GM18909 (cell line): Measurements from ENCODE around the gene ARL15.
"Not testable (repeated sequence)": the region's sequence is repeated elsewhere in the genome, so short reads cannot be mapped to it uniquely, and the experiment has no call there.

Experiments used
- ATAC-seq: cut with Tn5 transposase; IDR thresholded peaks from one replicate; pipeline ENCODE4 v1.9.1; 2021; ENCODE audit warnings: mild to moderate bottlenecking; ENCODE audit not compliant: unreplicated experiment, poor library complexity

Gene ARL15

DNA sequence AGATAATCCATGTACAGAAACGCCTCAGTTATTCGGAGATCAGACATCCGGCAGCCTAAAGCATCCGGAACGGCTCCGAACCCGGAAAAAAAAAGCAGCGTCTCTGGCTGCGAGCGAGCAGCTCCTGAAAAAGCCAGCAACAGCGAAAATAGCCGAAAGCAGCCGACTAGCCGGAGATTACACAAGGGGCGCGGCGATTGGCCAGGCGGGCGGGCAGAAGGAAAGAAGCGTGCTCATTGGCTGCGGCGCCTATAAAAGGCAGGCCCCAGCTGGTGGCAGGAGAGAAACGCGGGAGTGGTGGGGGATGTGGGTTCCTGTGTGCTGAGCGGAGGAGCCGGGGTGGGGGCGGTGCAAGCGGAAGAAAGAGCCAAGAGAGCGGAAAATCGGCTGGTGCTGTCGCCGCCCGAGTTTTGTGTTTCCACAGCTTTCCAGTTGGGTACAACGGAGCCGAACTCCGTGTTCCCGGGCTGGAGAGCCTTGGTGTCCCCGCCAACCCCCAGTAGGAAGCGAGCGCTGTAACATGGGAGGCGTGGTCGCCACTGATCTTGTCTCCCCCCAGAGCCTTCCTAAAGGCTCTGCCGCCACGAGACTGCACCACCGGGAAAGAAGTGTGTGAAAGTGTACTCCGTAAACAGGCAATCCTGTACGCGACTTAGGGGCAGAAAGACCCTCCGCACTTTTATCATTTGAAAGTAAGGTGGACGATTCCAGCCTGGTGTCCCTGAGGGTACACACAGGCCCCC, at the start of gene ARL15:
TSS of gene ARL15 (minus strand) at position 141 of the 743 bp plus-strand sequence.
- peak; percentile 98 for ATAC-seq

- no peak for ATAC-seq
Measured at GRCh38 chr5:54360089-54360488, 49.7 kb upstream of the ARL15 start.

GRCh38 chr5:54357408-54358058, 47.2 kb upstream of the ARL15 start:
- ATAC-seq, result no peak

GRCh38 chr5:54353933-54354564, 43.7 kb upstream of the ARL15 start:
- not testable (repeated sequence) for ATAC-seq

DNA sequence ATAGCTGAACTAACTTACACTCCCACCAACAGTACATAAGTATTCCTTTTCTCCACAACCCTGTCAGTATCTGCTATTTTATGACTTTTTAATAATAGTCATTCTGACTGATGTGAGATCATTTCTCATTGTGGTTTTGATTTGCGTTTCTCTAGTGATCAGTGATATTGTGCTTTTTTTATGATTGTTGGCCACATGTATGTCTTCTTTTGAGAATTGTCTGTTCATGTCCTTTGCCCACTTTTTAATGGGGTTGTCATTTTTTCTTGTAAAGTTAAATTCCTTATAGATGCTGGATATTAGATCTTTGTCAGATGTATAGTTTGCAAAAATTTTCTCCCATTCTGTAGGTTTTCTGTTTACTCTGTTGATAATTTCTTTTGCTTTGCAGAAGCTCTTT, 42.2 kb upstream of the ARL15 start:
- not testable (repeated sequence) for ATAC-seq

DNA sequence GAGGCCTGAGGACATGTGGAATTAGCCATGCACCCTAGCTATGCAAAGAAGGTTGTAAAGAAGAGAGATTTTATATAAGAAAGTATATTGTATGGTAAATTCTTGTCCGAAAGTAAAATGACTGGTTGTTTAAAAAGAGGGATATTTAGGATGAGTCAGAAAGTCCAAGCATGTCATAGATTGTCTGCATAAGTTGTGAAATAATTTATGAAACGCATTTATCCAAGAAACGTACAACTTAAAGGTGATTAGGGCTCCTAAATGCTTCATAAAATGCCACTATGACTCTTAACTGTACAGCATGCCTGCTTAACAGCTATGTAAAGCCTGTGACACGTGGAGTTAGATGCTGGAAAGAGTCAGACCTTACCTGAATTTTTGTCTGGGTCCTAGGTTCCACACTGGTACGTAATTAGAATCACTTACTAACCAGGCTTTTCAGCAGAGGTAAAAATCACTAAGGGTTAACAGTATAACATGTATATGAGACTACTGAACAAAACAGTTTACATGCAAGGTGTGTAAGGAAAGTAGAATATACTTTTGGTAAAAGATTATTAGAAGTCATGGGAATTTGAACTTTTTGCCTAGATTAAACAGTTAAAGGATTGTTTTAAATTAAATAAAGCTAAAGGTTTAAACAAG, 37.0 kb upstream of the ARL15 start:
- no peak for ATAC-seq

DNA sequence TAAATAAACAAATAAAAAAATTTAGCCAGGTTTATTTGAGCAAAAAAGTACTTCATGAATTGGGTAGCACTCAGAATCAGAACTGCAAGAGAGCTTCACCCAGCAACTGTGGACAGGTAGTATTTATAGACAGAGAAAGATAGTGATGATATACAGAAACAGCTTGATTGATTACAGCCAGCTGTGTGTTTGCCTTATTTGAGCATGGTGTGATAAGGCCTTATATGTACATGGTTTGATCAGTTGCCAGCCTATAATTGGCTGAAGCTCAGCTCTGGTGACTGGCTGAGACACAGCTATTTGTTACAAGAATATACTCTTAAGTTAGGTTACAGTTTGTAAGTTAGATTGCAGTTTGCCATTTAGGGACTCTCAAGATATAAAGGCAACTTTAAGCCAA, 34.3 kb upstream of the ARL15 start:
- ATAC-seq, result no peak

DNA sequence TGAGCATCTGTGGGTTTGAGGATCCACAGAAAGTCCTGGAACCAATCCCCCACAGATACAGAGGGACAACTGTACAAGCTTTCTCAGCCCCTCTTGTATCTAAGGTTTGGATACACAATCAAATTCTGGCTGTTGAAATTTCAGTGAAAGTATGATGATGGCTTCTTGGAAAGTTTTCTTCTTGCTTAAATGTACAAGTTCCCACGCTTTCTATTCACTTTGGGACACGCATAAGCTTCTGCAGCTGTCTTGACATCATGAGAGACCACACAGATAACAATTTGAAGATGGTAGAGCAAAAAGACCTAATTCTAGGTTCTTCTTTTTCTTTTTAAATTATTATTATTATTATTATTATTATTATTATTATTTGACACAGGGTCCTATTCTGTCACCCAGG, 31.6 kb upstream of the ARL15 start:
- no peak for ATAC-seq

DNA sequence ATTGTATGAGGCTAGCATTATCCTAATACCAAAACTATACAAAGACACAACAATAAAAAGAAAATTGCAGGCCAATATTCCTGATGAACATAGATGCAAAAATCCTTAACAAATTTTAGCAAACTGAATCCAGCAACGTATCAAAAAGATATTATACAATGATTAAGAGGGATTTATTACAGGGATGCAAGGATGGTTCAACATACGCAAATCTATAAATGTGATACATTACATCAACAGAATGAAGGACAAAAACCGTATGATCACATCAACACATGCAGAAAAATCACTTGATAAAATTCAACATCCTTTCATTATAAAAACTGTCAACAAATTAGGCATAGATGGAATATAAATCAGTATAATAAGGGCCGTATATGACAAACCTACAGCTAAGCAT, 27.1 kb upstream of the ARL15 start:
- no peak for ATAC-seq

DNA sequence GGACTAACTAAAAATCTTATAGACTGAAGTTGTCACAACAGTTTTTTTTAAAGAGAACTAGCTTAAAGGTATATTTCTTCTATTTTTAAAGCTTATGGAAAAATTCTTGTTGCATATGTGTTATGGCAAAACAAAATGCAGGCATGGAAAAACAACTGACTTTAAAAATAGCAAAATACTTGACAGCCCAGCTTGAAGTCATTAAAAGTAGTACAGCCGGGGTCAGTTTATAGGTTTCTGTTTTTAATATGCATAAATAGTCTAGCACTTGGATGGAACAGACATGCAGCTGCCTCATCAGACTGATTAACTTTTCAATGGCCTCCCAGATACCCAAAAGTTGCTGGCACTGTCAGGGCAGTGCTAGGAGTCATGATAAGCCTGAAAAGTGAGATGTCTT, 22.3 kb upstream of the ARL15 start:
- no peak for ATAC-seq

DNA sequence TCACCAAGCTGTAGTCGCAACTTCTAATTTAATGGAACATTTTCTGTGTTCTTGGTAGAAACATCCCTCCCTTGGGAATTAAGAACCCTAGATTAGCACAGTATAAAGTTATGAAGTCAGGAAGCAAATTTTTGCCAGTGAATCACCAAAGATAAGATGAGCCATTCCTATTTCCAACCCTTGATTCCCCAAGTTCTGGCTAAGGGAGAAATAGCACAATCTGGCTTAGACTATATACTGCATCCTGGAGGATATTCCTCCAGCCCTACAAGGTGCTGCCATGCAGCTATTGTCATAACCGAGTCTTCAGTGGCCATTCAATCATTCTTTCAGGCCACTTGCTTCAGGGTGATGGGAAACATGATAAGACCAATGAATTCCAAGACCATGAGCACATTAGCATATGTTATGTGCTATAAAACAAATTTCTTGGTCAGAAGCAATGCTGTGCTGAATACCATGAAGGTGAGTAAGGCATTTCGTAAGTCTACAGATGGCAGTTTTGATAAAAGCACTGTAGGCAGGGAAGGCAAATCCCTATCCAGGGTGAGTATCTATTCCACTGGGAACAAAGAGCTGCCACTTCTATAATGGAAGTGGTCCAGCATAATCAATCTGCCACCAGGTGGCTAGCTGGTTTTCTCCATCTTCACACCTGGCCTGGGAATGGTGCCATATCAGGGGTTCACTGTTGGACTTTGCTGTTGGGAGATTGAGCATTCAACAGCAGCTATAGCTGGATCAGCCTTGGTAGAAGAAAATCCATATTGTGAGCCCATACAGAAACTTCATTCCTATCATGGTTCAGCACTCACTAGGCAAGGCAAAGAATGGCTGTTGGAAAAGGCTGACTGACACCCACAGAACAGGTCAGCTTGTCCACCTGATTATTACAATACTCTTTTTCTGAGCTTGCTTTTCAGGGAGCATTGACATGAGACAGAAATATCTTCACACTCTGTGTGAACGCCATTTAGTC, 19.6 kb upstream of the ARL15 start:
- no peak for ATAC-seq

DNA sequence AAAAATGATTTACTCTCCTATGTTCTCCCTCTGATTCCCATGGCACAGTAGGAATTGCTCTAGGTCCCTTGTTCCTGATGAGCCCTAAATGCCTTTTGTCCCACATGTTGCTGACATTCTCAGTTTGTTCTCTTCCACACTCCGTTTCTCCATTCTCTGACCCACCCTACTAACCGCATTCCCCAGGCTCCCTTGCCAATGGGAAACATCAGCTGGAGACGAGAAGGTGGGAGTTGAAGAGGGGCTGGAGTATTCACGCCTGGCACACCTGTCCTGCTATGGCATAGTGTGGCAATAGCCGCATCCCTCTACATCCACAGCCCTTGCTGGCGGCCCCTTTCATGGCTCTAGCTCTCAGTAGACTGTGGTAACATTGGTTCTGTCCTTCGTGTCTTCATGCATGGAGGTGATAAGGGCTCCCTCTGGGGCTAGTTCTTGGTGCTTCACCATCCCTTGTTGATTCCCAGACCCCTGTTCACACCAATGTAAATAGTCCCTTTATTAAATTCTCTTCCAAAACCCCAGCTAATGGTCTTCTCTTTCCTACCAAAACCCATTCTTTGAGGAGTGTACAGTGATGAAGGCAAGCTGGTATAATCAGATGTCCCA, 16.4 kb upstream of the ARL15 start:
- ATAC-seq, result no peak

GRCh38 chr5:54325610-54326311, 15.4 kb upstream of the ARL15 start:
- no peak for ATAC-seq

DNA sequence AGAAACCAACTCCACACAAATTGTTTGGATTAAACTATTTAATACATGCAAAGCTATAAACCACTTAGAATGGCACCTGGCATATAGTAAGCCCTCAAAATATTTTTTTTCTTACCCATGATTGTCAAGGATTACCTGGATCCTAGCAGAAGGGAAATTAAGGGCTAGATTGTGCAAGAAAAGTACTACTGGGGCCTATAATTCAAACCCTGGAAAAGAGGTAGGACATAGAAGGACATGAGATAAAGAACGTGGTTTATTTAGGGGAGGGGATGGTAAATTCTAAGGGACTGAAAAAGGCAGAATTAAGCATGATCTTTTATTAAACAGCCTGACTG, 14.9 kb upstream of the ARL15 start:
- ATAC-seq, result no peak

- no peak for ATAC-seq
Measured at GRCh38 chr5:54324651-54325271, 14.4 kb upstream of the ARL15 start.

- ATAC-seq, result no peak
Measured at GRCh38 chr5:54323495-54323894, 13.1 kb upstream of the ARL15 start.

DNA sequence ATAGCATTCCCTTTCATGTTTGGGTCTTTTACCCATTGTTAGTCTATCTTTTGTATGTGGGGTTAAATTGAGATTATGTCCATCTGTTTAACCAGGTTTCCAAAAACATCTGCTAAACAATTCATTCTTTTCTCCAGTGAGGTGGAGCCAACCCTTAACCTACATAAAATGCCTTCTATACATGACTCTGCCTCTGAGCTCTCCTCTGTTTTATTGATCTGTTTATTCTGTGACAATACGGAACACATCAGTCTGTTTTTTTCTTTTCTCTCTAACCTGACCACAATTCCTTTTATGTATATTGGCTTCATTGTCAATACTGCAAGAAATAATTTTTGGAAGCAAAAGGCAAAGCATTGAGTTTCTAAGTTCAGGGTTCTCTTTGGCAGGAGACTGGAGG, 9.9 kb upstream of the ARL15 start:
- ATAC-seq, result no peak

DNA sequence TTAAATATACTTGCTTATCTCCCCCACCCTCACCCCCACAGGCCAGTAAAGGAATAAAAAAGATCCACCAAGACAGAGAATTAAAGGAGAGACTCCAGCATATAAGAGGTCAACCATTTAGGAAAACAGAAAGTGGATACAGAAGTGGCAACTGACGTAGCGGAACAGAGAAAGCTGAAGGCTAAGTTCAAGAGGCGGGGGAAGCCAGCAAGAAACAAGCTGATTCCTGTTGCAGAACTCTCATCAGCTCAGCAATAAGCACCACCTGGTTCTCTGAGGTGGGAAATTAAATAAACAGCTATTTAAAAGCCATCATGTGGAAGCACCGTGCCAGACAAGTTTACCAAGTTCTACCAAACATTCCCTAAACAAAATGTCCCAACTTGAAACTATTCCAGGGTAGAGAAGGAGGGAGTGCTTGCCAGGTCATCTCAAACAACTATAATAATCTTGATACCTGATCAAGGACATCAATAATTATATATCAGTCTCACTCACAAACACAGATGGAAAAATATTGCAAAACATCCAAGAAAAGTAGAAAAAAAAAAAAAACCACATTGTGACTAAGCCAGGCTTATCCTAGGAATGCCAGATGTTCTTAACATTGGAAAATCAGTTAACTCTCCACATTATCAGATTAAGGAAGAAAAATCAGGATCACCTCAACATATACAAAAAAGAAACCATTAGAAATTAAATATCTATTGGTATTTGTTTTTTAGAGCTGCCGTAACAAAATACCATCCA, 7.3 kb upstream of the ARL15 start:
- no peak for ATAC-seq
